PC-3 (cell line): Measurements from ENCODE around the gene ADARB2.

Source experiments
- CTCF ChIP-seq: fragments of 300-600 bp; sonication (generic); conservative IDR thresholded peaks from 2 replicates; pipeline ENCODE4 v1.5.1; 2017; ENCODE audit warnings: antibody characterized with exemption, low read depth, mild to moderate bottlenecking, low read length
- EZH2 ChIP-seq: fragments of 300-600 bp; sonication (generic); IDR thresholded peaks from one replicate; pipeline ENCODE4 v1.6.1; 2017; ENCODE audit warnings: antibody characterized with exemption, mild to moderate bottlenecking, low read length; ENCODE audit not compliant: unreplicated experiment

- TF ChIP-seq CTCF (no peak), EZH2 (no peak)
These were observed 191.8 kb downstream of the ADARB2 start for GRCh38 chr10:1545524-1545923.
